ENCODE data around the gene RAB33B.
A peak's percentile ranks its signal among the peaks of the same experiment; 100 is the strongest.
"Not testable (repeated sequence)": the region's sequence is repeated elsewhere in the genome, so short reads cannot be mapped to it uniquely, and the experiment has no call there.

Gene RAB33B

DNA sequence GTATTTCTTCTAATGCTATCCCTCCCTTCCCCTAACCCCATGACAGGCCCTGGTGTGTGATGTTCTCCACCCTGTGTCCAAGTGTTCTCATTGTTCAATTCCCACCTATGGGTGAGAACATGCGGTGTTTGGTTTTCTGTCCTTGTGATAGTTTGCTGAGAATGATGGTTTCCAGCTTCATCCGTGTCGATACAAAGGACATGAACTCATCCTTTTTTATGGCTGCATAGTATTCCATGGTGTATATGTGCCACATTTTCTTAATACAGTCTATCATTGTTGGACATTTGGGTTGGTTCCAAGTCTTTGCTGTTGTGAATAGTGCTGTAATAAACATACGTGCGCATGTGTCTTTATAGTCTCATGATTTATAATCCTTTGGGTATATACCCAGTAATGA lies 10.6 kb downstream of the RAB33B start:
- not testable (repeated sequence) for DNase-seq

GRCh38 chr4:139465922-139466321 lies 12.0 kb downstream of the RAB33B start:
- peak; percentile 0 for DNase-seq

- not testable (repeated sequence) for DNase-seq
These were observed 14.8 kb downstream of the RAB33B start for GRCh38 chr4:139468756-139469155.

DNA sequence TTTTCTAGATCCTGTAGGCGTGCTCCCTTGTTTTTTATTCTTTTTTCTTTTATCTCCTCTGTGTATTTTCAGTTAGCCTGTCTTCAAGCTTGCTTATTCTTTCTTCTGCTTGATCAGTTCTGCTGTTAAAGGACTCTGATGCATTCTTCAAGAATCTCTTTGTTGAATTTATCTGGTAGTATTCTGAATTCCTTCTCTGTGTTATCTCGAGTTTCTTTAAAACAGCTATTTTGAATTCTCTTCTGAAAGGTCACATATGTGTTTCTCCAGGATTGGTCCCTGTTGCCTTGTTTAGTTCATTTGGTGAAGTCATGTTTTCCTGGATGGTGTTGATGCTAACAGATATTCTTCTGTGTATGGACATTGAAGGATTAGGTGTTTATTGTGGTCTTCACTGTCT lies 15.3 kb downstream of the RAB33B start:
- DNase-seq: no peak

- DNase-seq: no peak
These were observed 15.9 kb downstream of the RAB33B start for GRCh38 chr4:139469869-139470268.

DNA sequence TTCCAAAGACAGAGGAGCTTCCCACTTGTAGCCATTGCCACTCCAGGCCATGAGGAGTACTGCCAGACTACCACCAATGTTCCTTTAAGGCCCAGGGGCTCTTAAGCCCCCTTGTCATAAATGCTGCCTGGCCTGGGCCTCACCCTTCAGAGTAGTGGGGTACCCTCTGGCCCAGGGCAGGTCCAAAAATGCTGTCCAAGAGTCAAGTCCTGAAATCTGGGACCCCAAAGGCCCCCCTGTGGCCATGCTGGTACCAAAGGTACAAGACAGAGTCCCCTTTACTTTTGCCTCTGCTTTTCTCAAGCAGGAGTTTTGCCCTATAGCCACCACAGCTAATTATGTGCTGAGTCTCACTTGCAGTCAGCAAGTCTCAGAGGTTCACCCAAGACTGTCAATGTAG lies 16.4 kb downstream of the RAB33B start:
- no peak for DNase-seq

DNA sequence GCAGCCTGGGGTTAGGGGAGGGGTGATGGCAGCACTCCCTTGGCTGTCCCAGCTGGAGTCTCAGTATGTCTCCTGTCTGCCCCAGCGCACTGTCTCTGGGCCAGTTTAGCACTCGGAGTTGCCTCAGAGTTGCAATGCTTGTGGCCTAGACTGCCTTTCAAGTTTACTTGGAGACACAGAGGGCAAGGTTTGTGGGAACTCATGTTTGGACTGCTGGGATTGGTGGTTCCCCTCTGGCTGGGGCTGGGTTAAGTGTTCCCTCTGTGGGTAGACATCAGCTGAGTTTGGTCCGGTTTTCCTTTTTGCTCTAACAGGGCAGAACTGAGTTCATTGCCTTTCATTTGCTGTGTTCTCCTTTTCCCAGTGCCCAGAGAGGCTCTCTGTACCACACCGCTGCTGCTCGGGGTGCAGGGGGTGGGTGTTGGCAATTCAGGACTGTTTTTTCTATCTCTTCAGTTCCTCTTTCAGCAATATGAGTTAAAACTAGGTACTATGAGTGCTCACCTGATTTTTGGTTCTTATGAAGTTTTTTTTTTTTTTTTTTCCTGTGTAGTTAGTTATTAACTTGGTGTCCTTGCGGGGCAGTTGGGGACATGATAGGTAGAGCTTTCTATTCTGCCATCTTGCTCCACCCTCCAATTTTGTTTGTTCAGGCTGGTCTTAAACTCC lies 17.2 kb downstream of the RAB33B start:
- DNase-seq: no peak

DNA sequence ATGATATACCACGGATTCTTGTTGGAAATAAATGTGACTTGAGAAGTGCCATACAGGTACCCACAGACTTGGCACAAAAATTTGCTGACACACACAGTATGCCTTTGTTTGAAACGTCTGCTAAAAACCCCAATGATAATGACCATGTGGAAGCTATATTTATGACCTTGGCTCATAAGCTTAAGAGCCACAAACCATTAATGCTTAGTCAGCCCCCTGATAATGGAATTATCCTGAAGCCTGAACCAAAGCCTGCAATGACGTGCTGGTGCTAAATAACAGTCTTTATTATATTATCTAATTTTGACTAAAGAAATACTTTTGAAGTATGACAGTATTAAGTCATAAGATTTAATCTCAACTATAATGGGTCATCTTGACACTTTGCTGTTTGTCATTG lies 18.9 kb downstream of the RAB33B start:
- no peak for DNase-seq

GRCh38 chr4:139476363-139476762 lies 22.4 kb downstream of the RAB33B start:
- DNase-seq: no peak

GRCh38 chr4:139481465-139481864 lies 27.5 kb downstream of the RAB33B start:
- no peak for DNase-seq

GRCh38 chr4:139483000-139483399 lies 29.1 kb downstream of the RAB33B start:
- no peak for DNase-seq

GRCh38 chr4:139484783-139485311 lies 30.9 kb downstream of the RAB33B start:
- DNase-seq: no peak

GRCh38 chr4:139488442-139488841 lies 34.5 kb downstream of the RAB33B start:
- no peak for DNase-seq

DNA sequence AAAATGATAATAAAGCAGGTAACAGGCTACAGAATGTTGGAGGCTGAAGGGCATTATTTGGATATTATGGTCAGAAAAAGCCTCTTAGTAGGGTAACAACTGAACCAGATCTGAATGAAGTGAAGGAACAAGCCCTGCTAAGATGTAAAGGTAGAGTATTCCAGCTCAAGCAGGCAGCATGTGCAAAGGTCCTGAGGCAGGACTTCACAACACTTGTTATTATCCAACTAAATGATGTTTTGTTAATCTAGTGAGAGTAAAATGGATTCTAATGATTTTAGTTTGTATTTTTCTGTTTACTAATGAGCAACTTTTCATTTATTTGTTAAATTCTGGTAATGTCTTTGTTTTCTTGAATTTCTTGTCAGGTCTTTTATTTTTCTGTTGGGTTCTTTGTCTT lies 35.7 kb downstream of the RAB33B start:
- no peak for DNase-seq

GRCh38 chr4:139492429-139492828 lies 38.5 kb downstream of the RAB33B start:
- DNase-seq: no peak

GRCh38 chr4:139493176-139493575 lies 39.3 kb downstream of the RAB33B start:
- no peak for DNase-seq

- no peak for DNase-seq
These were observed 45.3 kb downstream of the RAB33B start for GRCh38 chr4:139499186-139499585.

- DNase-seq: no peak
These were observed 47.2 kb downstream of the RAB33B start for GRCh38 chr4:139501117-139501516.

- DNase-seq: no peak
These were observed 47.6 kb downstream of the RAB33B start for GRCh38 chr4:139501527-139501926.

DNA sequence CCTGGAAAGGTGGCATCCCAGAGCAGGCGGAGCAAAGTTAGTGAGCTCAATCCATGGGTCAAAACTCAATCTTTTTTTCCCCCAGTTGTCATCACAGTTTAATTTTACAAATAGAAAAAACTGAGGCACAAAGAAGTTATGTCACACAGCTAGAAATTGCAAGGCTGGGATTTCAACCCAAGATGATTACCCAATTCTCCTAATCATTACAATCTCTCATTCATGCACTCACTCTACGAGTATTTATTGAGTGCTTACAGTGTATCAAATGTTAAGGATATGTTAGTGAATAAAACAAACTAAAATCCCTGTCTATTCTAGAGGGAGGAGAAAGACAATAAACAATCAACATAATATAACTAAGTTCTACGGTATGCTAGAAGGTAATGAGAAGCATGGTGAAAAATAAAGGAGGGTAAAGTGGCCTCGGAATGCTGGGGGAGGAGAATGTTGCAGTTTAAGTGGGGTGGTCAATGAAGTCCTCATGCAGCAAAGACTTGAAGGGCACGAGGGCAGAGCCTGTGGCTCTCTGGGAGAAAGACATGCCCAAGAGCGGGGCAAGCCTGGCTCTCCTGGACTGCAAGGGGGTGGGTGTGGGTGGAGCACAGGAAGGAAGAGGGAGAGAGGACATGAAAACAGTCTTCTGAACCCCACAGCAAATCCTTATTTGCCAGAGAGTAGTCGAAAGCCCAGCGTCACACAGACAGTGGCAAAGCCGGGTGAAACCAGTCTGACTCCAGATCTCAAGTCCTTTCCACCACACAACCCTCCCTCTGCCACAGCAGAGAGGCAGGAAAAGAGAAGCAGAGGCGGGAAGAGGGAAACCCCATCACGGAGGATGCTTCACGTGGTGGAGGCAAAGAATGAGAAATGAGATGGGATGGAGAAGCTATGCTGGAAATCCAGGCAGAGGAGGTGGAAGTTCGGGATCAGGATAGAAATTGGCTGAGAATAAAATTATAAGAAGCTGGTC lies 48.3 kb downstream of the RAB33B start:
- no peak for DNase-seq

- DNase-seq: no peak
These were observed 49.8 kb downstream of the RAB33B start for GRCh38 chr4:139503622-139504166.

DNA sequence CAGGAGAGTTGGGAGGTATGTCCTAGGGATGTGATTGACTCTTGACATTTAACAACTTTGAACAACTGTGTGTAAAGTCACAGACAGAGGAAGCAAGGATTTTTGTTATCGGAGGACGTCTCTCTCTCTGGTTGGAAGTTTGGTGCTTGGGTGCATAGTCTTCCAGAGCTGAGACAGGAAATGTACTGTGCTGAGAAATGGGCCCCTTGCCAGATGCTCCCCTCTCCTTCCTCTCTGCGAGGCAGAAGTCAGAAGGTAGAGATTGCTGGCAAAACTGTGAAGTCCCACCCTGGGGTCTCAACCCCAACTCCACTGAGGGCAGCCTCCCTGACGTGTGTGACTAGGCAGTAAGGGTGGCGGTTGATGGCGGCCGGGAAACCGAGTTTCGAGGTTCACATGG lies 52.9 kb downstream of the RAB33B start:
- no peak for DNase-seq

DNA sequence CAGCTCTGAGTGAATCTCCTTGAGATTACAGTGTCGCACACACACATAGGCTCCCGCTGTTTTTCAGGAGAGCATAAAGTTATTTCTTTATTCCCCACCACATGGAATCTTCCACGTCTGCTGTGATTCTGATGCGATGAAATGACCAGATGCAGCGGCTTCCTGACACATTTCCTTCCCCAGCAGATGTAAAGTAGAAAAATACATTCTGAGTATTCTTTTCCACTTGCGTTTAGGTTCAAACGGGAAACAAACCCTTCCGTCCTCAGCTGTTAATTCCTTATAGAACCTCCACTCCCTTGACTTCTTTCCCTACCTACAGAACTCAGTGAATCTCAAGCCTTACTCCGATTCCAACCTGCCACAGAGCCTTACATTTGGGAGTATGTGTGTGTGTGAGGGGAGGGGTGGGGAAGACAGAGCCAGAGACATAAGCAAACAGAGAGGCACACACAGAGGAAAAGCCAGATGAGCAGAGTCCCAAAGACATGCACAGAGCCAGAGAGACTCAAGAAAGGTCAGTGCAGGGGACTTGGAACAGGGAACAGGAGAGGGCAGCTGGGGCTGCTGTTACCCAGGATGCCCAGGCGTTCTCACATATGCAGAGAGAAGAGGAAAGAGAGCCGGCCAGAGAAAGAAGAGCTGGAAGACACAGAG lies 54.8 kb downstream of the RAB33B start:
- DNase-seq: no peak

Data from HCEC 1CT (cell line).